Prostate gland (tissue), 2 donors: ENCODE results near the gene RNF187. TPM values are rescaled to one million over a fixed set of nuclear protein-coding genes. Genes with fewer than 3 reads are reported as not detected.

Source experiments
- DNase-seq: peaks from one replicate; pipeline ENCODE4 v3.0.0-alpha.2; 2019; ENCODE audit warnings: low spot score
- H3K27ac ChIP-seq, 2 donors: fragments of 200-600 bp; sonication (generic); 2 replicates each; pipeline ENCODE4 v1.5.1; 2017 to 2019
- H3K27me3 ChIP-seq: fragments of 200-600 bp; sonication (generic); replicated peaks from 2 replicates; pipeline ENCODE4 v1.5.1; 2019; ENCODE audit not compliant: insufficient read depth
- H3K36me3 ChIP-seq, 2 donors: fragments of 200-600 bp; sonication (generic); 1 replicate in 1 of 2; 2 replicates in 1 of 2; pipeline versions ENCODE4 v1.5.1 to v1.8.1; 2017 to 2019
- H3K4me1 ChIP-seq: fragments of 200-600 bp; sonication (generic); replicated peaks from 2 replicates; pipeline ENCODE4 v1.5.1; 2019
- H3K4me3 ChIP-seq, 2 donors: fragments of 200-600 bp; sonication (generic); 2 replicates each; pipeline ENCODE4 v1.5.1; 2017 to 2019
- H3K9me3 ChIP-seq: fragments of 200-600 bp; sonication (generic); 2 replicates; pipeline ENCODE4 v1.5.1; 2017
- POLR2A ChIP-seq: fragments of 450-650 bp; IDR thresholded peaks from one replicate; pipeline ENCODE4 v1.6.1; 2016; ENCODE audit warnings: antibody characterized with exemption, mild to moderate bottlenecking
- POLR2AphosphoS5 ChIP-seq: sonication (generic); formaldehyde crosslinking; IDR thresholded peaks from one replicate; pipeline ENCODE4 v1.6.1; 2017; ENCODE audit warnings: antibody characterized with exemption
- WGBS: methylation state at CpG from one replicate; pipeline ENCODE4 v1.1.5; 2018; 5-methylcytosine and 5-hydroxymethylcytosine counted together
- intact Hi-C: fragments of 100-400 bp; cut with DNase I; formaldehyde crosslinking; loops from one replicate; pipeline ENCODE4 v1.14.2; 2022
- total RNA-seq, 2 donors: library from RNA; depleted of rRNA; stranded (reverse); fragments of >200 nt; gene quantifications; one replicate each; pipeline ENCODE4 v1.1.0, GENCODE V29; 2016
- TF ChIP-seq, protein P1 (sequence below), 4 experiments: fragments of 200-600 bp in 2 of 4; fragments of 450-650 bp in 2 of 4; sonication (generic) in 2 of 4; IDR thresholded peaks; 1 replicate in 3 of 4; 2 replicates in 1 of 4; pipeline ENCODE4 v1.5.1; 2016 to 2019; ENCODE audit warnings: antibody characterized with exemption in 4 of 4, mild to moderate bottlenecking in 2 of 4, moderate library complexity in 2 of 4

RNF187 gene
- total RNA-seq, 2 donors from 2014 or later, result 83.7 to 130 TPM

DNA sequence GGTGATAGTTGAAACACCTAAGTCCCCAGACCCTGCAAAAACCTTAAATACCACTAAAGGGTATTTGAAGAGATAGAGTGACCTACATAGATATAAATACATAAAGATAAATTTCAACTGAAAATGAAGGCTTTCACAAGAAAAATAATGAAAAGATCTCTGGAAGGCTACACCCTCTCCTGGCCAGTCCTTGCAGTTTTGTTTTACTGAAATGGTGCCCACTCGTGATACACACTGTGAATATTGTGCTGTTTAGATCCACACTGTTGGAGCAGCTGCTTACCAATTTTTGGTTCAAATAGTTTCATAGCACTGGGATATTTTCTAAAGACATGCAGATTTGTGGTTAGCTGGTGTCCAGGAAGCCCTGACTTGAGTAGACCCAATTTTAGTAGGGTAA, 31.5 kb upstream of the RNF187 start:
- Histone ChIP-seq H3K27ac (no peak overlapping the region), H3K9me3 (no peaks in the 10 kb centered on the region), H3K27me3 (no peaks in the 10 kb centered on the region), H3K4me3 (no peak overlapping the region), H3K4me1 (no peaks in the 10 kb centered on the region), H3K36me3 (no peaks in the 10 kb centered on the region)
- 53% methylated on average over 1 of the region's 1 CpG for WGBS
- intact Hi-C loops, result no loop called here
- no peak for DNase-seq
- TF ChIP-seq, protein P1, sequence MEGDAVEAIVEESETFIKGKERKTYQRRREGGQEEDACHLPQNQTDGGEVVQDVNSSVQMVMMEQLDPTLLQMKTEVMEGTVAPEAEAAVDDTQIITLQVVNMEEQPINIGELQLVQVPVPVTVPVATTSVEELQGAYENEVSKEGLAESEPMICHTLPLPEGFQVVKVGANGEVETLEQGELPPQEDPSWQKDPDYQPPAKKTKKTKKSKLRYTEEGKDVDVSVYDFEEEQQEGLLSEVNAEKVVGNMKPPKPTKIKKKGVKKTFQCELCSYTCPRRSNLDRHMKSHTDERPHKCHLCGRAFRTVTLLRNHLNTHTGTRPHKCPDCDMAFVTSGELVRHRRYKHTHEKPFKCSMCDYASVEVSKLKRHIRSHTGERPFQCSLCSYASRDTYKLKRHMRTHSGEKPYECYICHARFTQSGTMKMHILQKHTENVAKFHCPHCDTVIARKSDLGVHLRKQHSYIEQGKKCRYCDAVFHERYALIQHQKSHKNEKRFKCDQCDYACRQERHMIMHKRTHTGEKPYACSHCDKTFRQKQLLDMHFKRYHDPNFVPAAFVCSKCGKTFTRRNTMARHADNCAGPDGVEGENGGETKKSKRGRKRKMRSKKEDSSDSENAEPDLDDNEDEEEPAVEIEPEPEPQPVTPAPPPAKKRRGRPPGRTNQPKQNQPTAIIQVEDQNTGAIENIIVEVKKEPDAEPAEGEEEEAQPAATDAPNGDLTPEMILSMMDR (IDR thresholded peaks at IDR 0.05), result no peak
- TF ChIP-seq POLR2A (no peak), POLR2AphosphoS5 (no peak)

DNA sequence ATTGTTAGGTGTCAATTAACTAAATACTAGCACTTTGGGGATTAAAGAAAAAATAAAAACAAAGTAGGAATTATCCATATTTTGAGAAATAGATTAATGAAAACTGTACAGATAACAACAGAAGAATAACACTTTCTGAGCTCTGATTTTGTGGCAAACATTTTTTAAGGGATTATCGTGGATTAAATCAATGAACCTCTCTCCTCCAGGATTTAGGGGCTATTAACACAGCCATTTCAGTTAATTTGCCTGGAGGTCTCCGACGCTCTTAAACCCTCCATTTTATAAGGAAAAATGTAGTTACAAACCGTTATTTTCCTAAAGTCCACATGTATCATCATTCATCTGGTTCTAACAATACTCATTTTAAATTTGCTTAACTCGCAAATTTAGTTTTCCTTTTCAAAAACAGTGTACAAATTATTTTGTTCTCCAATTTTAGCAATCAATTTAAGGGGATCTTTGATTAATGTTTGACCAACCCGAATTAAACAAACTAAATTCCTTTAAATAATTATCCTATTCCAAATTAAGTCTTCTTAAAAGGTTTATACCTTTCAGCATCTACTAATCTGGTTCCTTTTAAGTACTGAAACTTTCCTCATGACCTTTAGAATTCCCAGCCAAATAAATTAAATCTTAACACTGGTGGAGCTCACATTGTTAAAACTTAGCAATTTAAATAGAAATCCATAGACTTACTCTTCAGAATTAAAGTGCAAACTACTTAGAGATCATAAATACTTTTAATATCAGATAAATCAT, 30.7 kb upstream of the RNF187 start:
- H3K27me3 ChIP-seq, result no peaks in the 10 kb centered on the region
- intact Hi-C loops, result no loop called here
- H3K9me3 ChIP-seq, result no peaks in the 10 kb centered on the region
- TF ChIP-seq POLR2AphosphoS5, result no peak
- TF ChIP-seq, protein P1 (IDR thresholded peaks at IDR 0.05), result no peak
- TF ChIP-seq POLR2A, result no peak
- peak overlapping the region; percentile 79 to 82 for H3K27ac ChIP-seq
- WGBS, result 51% methylated on average over 6 of the region's 6 CpGs
- H3K4me3 ChIP-seq, result peak overlapping the region in 1 of 2 donors; percentile 46
- no peaks in the 10 kb centered on the region for H3K4me1 ChIP-seq
- no peaks in the 10 kb centered on the region for H3K36me3 ChIP-seq
- no peak for DNase-seq

DNA sequence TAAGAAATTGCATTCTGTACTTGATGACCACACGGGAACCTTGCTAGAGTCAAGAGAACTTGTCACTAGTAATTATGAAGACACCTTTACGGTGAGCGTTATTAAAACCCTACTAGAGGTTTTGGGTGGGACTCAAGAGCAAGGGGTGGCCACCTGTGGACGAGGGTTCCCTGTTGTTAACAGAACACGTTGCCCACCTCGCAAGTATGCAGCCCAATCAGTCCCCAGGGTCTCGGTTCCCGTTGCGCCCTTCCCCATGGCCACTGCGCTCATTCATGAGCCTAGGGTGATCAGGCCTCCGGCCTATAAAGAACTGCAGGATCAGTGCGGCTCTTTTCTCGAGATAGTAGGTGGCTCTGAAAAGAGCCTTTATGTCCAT, 30.2 kb upstream of the RNF187 start:
- 11% methylated on average over 13 of the region's 13 CpGs for WGBS
- intact Hi-C loops, result no loop called here

DNA sequence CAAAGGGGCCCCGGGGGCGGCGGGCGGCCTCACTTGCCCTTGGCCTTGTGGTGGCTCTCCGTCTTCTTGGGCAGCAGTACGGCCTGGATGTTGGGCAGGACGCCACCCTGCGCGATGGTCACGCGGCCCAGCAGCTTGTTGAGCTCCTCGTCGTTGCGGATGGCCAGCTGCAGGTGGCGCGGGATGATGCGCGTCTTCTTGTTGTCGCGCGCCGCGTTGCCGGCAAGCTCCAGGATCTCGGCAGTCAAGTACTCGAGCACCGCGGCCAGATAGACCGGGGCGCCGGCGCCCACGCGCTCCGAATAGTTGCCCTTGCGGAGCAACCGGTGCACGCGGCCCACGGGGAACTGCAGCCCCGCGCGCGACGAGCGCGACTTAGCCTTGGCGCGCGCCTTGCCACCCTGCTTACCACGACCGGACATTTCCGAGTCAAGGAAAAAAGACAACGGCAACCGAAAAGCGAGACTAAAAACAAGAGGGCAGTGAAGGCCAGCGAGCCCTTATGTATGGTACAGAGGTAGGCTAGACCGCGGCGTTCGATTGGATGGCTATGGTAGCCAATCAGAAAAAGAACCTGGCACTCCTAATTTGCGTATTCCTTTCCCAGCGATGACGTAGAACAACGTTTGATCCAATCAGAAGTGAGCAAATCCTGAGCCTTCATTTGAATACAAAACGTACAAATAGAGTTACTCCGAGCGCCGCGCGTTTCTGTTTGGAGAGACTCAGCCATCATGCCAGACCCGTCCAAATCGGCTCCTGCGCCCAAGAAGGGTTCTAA, 29.6 kb upstream of the RNF187 start:
- intact Hi-C loops, result no loop called here
- peak; percentile 43 for TF ChIP-seq POLR2A
- TF ChIP-seq, protein P1 (IDR thresholded peaks at IDR 0.05), result peak in 3 of 4 experiments; percentile 10 to 47 (median 39)
- TF ChIP-seq POLR2AphosphoS5, result peak; percentile 82
- Histone ChIP-seq H3K27me3 (peaks cover 6% of the 10 kb centered on the region), H3K36me3 (no peaks in the 10 kb centered on the region), H3K4me1 (no peaks in the 10 kb centered on the region), H3K9me3 (no peaks in the 10 kb centered on the region), H3K27ac (peak overlapping the region; percentile 79 to 82), H3K4me3 (peak overlapping the region; percentile 36 to 46)
- peak; percentile 89 for DNase-seq
- WGBS, result under 1% methylated on average over 74 of the region's 74 CpGs

More for the DNA sequence above, 30.2 kb upstream of the RNF187 start:
- Histone ChIP-seq H3K4me3 (peak overlapping the region; percentile 36 to 46), H3K27ac (peak overlapping the region; percentile 79 to 82), H3K36me3 (no peaks in the 10 kb centered on the region), H3K9me3 (no peaks in the 10 kb centered on the region), H3K27me3 (peaks cover 3% of the 10 kb centered on the region), H3K4me1 (no peaks in the 10 kb centered on the region)
- TF ChIP-seq POLR2A (no peak), POLR2AphosphoS5 (no peak)
- TF ChIP-seq, protein P1 (IDR thresholded peaks at IDR 0.05), result no peak
- DNase-seq, result no peak
